GM21737 (cell line): ENCODE results near the gene SOX15.
"Not testable (repeated sequence)": the region's sequence is repeated elsewhere in the genome, so short reads cannot be mapped to it uniquely, and the experiment has no call there.

Experiments
- ATAC-seq: cut with Tn5 transposase; IDR thresholded peaks from one replicate; pipeline ENCODE4 v1.9.1; 2021; ENCODE audit warnings: mild to moderate bottlenecking, moderate library complexity; ENCODE audit not compliant: unreplicated experiment

The SOX15 gene

GRCh38 chr17:7611635-7612293 is 21.9 kb upstream of the SOX15 start:
- ATAC-seq, result no peak

- no peak for ATAC-seq
These were observed 20.7 kb upstream of the SOX15 start for GRCh38 chr17:7610641-7611040.

- ATAC-seq, result no peak
These were observed 16.4 kb upstream of the SOX15 start for GRCh38 chr17:7606280-7606679.

- ATAC-seq, result not testable (repeated sequence)
These were observed 7.7 kb upstream of the SOX15 start for GRCh38 chr17:7597561-7597960.

- ATAC-seq, result no peak
These were observed 3.4 kb upstream of the SOX15 start for GRCh38 chr17:7593296-7593695.

- ATAC-seq, result no peak
These were observed 2.6 kb upstream of the SOX15 start for GRCh38 chr17:7592422-7593021.

- no peak for ATAC-seq
These were observed 1.7 kb upstream of the SOX15 start for GRCh38 chr17:7591596-7591995.

GRCh38 chr17:7590743-7591142 is 849 bp upstream of the SOX15 start:
- no peak for ATAC-seq

GRCh38 chr17:7589204-7589868 is 558 bp downstream of the SOX15 start:
- ATAC-seq, result no peak

- no peak for ATAC-seq
These were observed 1.2 kb downstream of the SOX15 start for GRCh38 chr17:7588553-7589203.

GRCh38 chr17:7587420-7588151 is 2.3 kb downstream of the SOX15 start:
- no peak for ATAC-seq

- no peak for ATAC-seq
These were observed 3.0 kb downstream of the SOX15 start for GRCh38 chr17:7586673-7587419.

- peak; percentile 50 for ATAC-seq
These were observed 6.4 kb downstream of the SOX15 start, which contains the start of gene MPDU1 for GRCh38 chr17:7583253-7584109. Gene MPDU1, plus strand, starts transcription at chr17:7583852. Its CDS starts 11 bp downstream, at chr17:7583863.

- ATAC-seq, result no peak
These were observed 7.3 kb downstream of the SOX15 start for GRCh38 chr17:7582396-7583252.

- no peak for ATAC-seq
These were observed 9.0 kb downstream of the SOX15 start for GRCh38 chr17:7580604-7581575.

GRCh38 chr17:7579834-7580603 is 9.9 kb downstream of the SOX15 start:
- no peak for ATAC-seq
